Mesothelial cell of epicardium (in vitro differentiated cells): Measurements from ENCODE around the gene GRM3. TPM values are rescaled to one million over a fixed set of nuclear protein-coding genes. Genes with fewer than 3 reads are reported as not detected.
A peak's percentile ranks its signal among the peaks of the same experiment; 100 is the strongest.
"Not testable (repeated sequence)": the region's sequence is repeated elsewhere in the genome, so short reads cannot be mapped to it uniquely, and the experiment has no call there.

Experiments used
- DNase-seq, 2 experiments: peaks; one replicate each; pipeline ENCODE4 v3.0.0; 2021; ENCODE audit warnings: low spot score in 2 of 2; ENCODE audit not compliant: unreplicated experiment in 2 of 2
- H3K27ac Mint-ChIP-seq: 2 replicates; pipeline ENCODE4 v1.8.0; 2021; ENCODE audit warnings: mixed read lengths
- H3K27me3 Mint-ChIP-seq: 2 replicates; pipeline ENCODE4 v1.8.0; 2021; ENCODE audit warnings: low read depth, mixed read lengths
- H3K36me3 Mint-ChIP-seq: 2 replicates; pipeline ENCODE4 v1.8.0; 2021; ENCODE audit warnings: mixed read lengths
- H3K4me1 Mint-ChIP-seq: 2 replicates; pipeline ENCODE4 v1.8.0; 2021; ENCODE audit warnings: mixed read lengths
- H3K4me3 Mint-ChIP-seq: 2 replicates; pipeline ENCODE4 v1.8.0; 2021; ENCODE audit warnings: mild to moderate bottlenecking, moderate library complexity, mixed read lengths
- H3K9me3 Mint-ChIP-seq: 2 replicates; pipeline ENCODE4 v1.8.0; 2021; ENCODE audit warnings: mixed read lengths
- total RNA-seq: library from RNA; stranded (reverse); gene quantifications from 3 replicates; pipeline ENCODE4 v1.2.1, GENCODE V29; 2021
- TF ChIP-seq, protein P1 (sequence below): fragments of 200-600 bp; sonication (generic); IDR thresholded peaks from one replicate; pipeline ENCODE4 v1.5.0; 2021; ENCODE audit warnings: antibody characterized with exemption; ENCODE audit not compliant: unreplicated experiment

GRM3 gene
- not detected in 3 replicates for total RNA-seq

DNA sequence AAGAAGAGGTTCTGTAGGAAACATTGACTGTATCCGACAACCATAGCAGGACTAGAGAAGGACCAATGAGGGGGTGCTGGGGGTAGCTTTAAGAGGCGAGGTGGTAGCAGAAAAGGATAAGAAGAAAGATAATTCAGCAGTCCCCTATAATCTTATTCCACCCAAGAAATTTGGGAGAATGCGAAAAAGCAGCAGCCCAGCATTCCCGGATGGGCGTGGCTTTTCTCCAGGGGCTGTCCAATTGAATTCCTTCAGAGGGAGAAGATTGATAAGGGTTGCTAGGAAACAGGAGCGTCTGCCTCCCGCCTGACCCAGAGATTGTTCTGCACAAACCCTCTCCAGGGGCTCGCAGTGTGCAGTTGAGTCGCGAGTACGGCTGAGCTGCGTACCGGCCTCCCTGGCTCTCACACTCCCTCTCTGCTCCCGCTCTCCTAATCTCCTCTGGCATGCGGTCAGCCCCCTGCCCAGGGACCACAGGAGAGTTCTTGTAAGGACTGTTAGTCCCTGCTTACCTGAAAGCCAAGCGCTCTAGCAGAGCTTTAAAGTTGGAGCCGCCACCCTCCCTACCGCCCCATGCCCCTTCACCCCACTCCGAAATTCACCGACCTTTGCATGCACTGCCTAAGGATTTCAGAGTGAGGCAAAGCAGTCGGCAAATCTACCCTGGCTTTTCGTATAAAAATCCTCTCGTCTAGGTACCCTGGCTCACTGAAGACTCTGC is at the start of gene GRM3:
Gene GRM3 (plus strand): TSS at position 349 of the 721 bp plus-strand sequence. CDS start 121,237 bp downstream, outside the sequence.
- Mint-ChIP-seq H3K4me1 (peaks cover 18% of the 10 kb centered on the region), H3K4me3 (peak within 1 kb of the TSS; percentile 60), H3K27ac (no peak within 1 kb of the TSS), H3K9me3 (no peaks in the 10 kb centered on the region), H3K27me3 (peaks cover 91% of the 10 kb centered on the region), H3K36me3 (no peaks in the 10 kb centered on the region)
- TF ChIP-seq, protein P1, sequence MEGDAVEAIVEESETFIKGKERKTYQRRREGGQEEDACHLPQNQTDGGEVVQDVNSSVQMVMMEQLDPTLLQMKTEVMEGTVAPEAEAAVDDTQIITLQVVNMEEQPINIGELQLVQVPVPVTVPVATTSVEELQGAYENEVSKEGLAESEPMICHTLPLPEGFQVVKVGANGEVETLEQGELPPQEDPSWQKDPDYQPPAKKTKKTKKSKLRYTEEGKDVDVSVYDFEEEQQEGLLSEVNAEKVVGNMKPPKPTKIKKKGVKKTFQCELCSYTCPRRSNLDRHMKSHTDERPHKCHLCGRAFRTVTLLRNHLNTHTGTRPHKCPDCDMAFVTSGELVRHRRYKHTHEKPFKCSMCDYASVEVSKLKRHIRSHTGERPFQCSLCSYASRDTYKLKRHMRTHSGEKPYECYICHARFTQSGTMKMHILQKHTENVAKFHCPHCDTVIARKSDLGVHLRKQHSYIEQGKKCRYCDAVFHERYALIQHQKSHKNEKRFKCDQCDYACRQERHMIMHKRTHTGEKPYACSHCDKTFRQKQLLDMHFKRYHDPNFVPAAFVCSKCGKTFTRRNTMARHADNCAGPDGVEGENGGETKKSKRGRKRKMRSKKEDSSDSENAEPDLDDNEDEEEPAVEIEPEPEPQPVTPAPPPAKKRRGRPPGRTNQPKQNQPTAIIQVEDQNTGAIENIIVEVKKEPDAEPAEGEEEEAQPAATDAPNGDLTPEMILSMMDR = no peak
- DNase-seq = peak; percentile 19 to 45

DNA sequence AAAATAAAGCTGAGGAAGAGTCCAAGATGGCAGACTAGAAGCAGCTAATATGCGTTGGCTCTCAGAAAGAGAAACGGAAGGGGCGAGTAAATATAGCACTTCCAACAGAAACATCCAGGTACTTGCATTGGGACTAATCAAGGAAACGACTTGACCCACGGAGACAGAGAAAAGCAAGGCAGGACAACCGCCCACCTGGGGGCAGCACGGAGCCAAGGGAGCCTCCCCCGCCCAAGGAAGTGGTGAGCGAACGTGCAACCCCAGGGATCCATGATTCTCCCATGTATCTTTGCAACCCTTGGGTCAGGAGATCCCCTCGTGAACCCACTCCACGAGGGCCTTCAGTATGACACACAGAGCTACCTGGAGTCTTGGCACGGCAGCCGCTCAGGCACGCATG is 45.4 kb upstream of the GRM3 start:
- Mint-ChIP-seq H3K9me3 (no peaks in the 10 kb centered on the region), H3K27ac (no peak overlapping the region), H3K4me1 (no peaks in the 10 kb centered on the region), H3K27me3 (peaks cover 13% of the 10 kb centered on the region), H3K4me3 (no peak overlapping the region), H3K36me3 (no peaks in the 10 kb centered on the region)
- TF ChIP-seq, protein P1 = no peak
- no peak for DNase-seq

DNA sequence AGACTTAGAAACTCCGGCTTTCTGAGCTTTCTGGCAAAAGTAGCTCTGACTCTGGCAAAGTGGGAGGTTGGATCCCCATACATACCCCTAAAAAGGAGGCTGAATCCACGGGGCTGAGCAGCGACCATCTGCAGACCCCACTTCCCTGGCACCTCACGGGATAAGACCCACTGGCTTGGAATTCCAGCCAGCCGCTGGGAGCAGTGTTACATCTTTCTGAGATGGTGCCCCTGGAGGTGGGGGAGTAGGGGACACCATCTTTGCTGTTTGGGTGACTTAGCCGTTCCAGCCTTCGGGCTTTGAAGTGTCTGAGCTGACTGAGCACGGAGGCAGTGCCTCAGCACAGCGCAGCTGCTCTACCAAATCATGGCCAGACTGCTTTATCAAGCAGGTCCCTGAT is 45.0 kb upstream of the GRM3 start:
- DNase-seq = no peak
- Mint-ChIP-seq H3K27ac (no peak overlapping the region), H3K4me3 (no peak overlapping the region), H3K36me3 (no peaks in the 10 kb centered on the region), H3K4me1 (no peaks in the 10 kb centered on the region), H3K9me3 (no peaks in the 10 kb centered on the region), H3K27me3 (peaks cover 14% of the 10 kb centered on the region)
- TF ChIP-seq, protein P1 = no peak

DNA sequence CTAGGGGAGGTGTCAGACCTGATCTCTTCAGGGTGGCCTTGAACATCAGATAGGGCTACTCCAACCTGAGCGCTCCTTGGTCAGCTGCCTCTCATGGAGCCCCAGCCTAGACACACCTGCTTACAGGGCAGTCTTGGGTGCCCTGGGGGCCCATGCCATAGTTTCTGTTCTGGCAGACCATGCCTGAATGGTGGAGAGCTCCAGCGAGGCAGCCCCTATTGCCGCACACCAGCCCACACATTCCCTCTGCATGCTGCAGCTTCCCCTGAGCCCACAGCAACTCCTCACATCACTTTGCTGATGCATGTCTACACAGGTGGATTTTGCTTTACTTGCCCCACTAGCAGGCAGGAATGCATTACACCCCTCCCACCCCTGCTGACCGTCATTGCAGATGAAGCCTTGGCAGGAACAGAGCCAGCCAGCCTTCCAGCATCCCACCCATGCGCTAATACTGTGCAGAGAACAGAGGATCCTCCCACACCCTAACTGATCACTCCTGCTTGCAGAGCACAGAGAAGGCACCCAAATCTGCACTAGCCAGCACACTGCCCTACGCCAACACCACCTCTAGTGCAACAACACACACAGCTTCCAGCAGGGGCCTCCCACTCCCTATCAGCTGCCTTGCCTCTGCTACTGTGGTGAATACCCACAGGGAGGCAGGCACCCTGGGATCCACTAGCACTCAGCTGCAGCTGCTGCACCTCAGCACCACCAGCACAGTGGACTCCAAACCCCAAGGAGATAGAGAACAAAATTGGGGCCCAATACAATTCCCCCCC is 43.0 kb upstream of the GRM3 start:
- TF ChIP-seq, protein P1 = no peak
- no peaks in the 10 kb centered on the region for H3K9me3 Mint-ChIP-seq
- no peak for DNase-seq
- H3K4me3 Mint-ChIP-seq = no peak overlapping the region
- H3K4me1 Mint-ChIP-seq = no peaks in the 10 kb centered on the region
- H3K27me3 Mint-ChIP-seq = peaks cover 14% of the 10 kb centered on the region
- H3K27ac Mint-ChIP-seq = no peak overlapping the region
- no peaks in the 10 kb centered on the region for H3K36me3 Mint-ChIP-seq

DNA sequence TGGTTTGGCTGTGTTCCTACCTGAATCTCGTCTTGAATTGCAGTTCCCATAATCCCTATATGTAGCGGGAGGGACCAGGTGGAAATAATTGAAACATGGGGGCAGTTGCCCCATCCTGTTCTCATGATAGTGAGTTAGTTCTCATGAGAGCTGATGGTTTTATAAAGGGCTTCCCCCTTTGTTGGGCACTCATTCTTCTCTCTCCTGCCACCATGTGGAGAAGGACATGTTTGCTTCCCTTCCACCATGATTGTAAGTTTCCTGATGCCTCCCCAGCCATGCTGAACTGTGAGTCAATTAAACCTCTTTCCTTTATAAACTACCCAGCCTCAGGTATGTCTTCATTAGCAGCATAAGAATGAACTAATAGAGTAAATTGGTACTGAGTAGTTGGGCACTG is 28.0 kb upstream of the GRM3 start:
- H3K9me3 Mint-ChIP-seq = peaks cover 10% of the 10 kb centered on the region
- not testable (repeated sequence) for H3K27ac Mint-ChIP-seq, H3K36me3 Mint-ChIP-seq, DNase-seq, H3K4me1 Mint-ChIP-seq, H3K4me3 Mint-ChIP-seq, H3K27me3 Mint-ChIP-seq
